ENCODE data around the gene SERTAD2.

SERTAD2 gene

GRCh38 chr2:64595397-64596176, 58.1 kb downstream of the SERTAD2 start:
- TF ChIP-seq CTCF (IDR thresholded peaks at IDR 0.05; ENCODE audit: low read depth, low read length): peak; percentile 20; the same call in 1 of the 2 replicates
- H3K4me3 ChIP-seq (ENCODE audit: low read depth, low read length): no peak overlapping the region

GRCh38 chr2:64594226-64594989, 59.3 kb downstream of the SERTAD2 start:
- TF ChIP-seq CTCF (IDR thresholded peaks at IDR 0.05; ENCODE audit: low read depth, low read length): no peak
- no peak overlapping the region for H3K4me3 ChIP-seq (ENCODE audit: low read depth, low read length)

- H3K4me3 ChIP-seq (ENCODE audit: low read depth, low read length): no peak overlapping the region
- no peak for TF ChIP-seq CTCF (IDR thresholded peaks at IDR 0.05; ENCODE audit: low read depth, low read length)
Observed at GRCh38 chr2:64593035-64593655, 60.6 kb downstream of the SERTAD2 start.

GRCh38 chr2:64591188-64591587, 62.5 kb downstream of the SERTAD2 start:
- H3K4me3 ChIP-seq (ENCODE audit: low read depth, low read length): no peak overlapping the region
- no peak for TF ChIP-seq CTCF (IDR thresholded peaks at IDR 0.05; ENCODE audit: low read depth, low read length)

GRCh38 chr2:64587561-64587960, 66.2 kb downstream of the SERTAD2 start:
- TF ChIP-seq CTCF (IDR thresholded peaks at IDR 0.05; ENCODE audit: low read depth, low read length): no peak
- no peak overlapping the region for H3K4me3 ChIP-seq (ENCODE audit: low read depth, low read length)

- peak; percentile 40; the same call in 1 of the 2 replicates for TF ChIP-seq CTCF (IDR thresholded peaks at IDR 0.05; ENCODE audit: low read depth, low read length)
- no peak overlapping the region for H3K4me3 ChIP-seq (ENCODE audit: low read depth, low read length)
Observed at GRCh38 chr2:64586883-64587481, 66.7 kb downstream of the SERTAD2 start.

Data from WI38 (cell line).